IPS-18c (cell line): ENCODE data around the gene MMP21.

Experiments
- H3K4me3 ChIP-seq: 2 replicates; pipeline ENCODE4 v1.7.0; 2013; ENCODE audit warnings: low read depth, mild to moderate bottlenecking, low read length, moderate library complexity; ENCODE audit not compliant: insufficient read depth
- H3K9me3 ChIP-seq: one replicate; pipeline ENCODE4 v1.6.1; 2013; ENCODE audit warnings: mild to moderate bottlenecking, low read length, moderate library complexity; ENCODE audit not compliant: control insufficient read depth, insufficient read depth

The MMP21 gene

GRCh38 chr10:125797424-125797823 is 21.8 kb upstream of the MMP21 start:
- no peaks in the 10 kb centered on the region for H3K9me3 ChIP-seq
- no peak overlapping the region for H3K4me3 ChIP-seq

- no peak overlapping the region for H3K4me3 ChIP-seq
- H3K9me3 ChIP-seq, result no peaks in the 10 kb centered on the region
Measured at GRCh38 chr10:125795637-125796190, 20.1 kb upstream of the MMP21 start.

GRCh38 chr10:125795128-125795527 is 19.5 kb upstream of the MMP21 start:
- Histone ChIP-seq H3K4me3 (no peak overlapping the region), H3K9me3 (no peaks in the 10 kb centered on the region)

- H3K9me3 ChIP-seq, result no peaks in the 10 kb centered on the region
- no peak overlapping the region for H3K4me3 ChIP-seq
Measured at GRCh38 chr10:125792342-125793300, 17.0 kb upstream of the MMP21 start.

- no peaks in the 10 kb centered on the region for H3K9me3 ChIP-seq
- no peak overlapping the region for H3K4me3 ChIP-seq
Measured at GRCh38 chr10:125788156-125789034, 12.8 kb upstream of the MMP21 start.

- H3K9me3 ChIP-seq, result no peaks in the 10 kb centered on the region
- H3K4me3 ChIP-seq, result no peak overlapping the region
Measured at GRCh38 chr10:125785791-125786190, 10.2 kb upstream of the MMP21 start.

GRCh38 chr10:125783957-125784356 is 8.3 kb upstream of the MMP21 start:
- H3K4me3 ChIP-seq, result no peak overlapping the region
- H3K9me3 ChIP-seq, result peaks cover 2% of the 10 kb centered on the region

GRCh38 chr10:125783408-125783807 is 7.8 kb upstream of the MMP21 start:
- no peak overlapping the region for H3K4me3 ChIP-seq
- H3K9me3 ChIP-seq, result peaks cover 2% of the 10 kb centered on the region

- Histone ChIP-seq H3K9me3 (peaks cover 2% of the 10 kb centered on the region), H3K4me3 (no peak overlapping the region)
Measured at GRCh38 chr10:125782616-125783015, 7.0 kb upstream of the MMP21 start.

- Histone ChIP-seq H3K9me3 (peaks cover 2% of the 10 kb centered on the region), H3K4me3 (no peak overlapping the region)
Measured at GRCh38 chr10:125782054-125782453, 6.4 kb upstream of the MMP21 start.

- Histone ChIP-seq H3K4me3 (no peak overlapping the region), H3K9me3 (peaks cover 2% of the 10 kb centered on the region)
Measured at GRCh38 chr10:125781374-125781773, 5.8 kb upstream of the MMP21 start.

GRCh38 chr10:125779403-125780327 is 4.0 kb upstream of the MMP21 start:
- peaks cover 2% of the 10 kb centered on the region for H3K9me3 ChIP-seq

GRCh38 chr10:125778556-125778955 is 2.9 kb upstream of the MMP21 start:
- peaks cover 2% of the 10 kb centered on the region for H3K9me3 ChIP-seq
- no peak overlapping the region for H3K4me3 ChIP-seq

More at GRCh38 chr10:125779403-125780327, 4.0 kb upstream of the MMP21 start:
- no peak overlapping the region for H3K4me3 ChIP-seq

- no peak overlapping the region for H3K4me3 ChIP-seq
- peaks cover 2% of the 10 kb centered on the region for H3K9me3 ChIP-seq
Measured at GRCh38 chr10:125777806-125778205, 2.2 kb upstream of the MMP21 start.

- Histone ChIP-seq H3K9me3 (peaks cover 2% of the 10 kb centered on the region), H3K4me3 (no peak overlapping the region)
Measured at GRCh38 chr10:125774581-125775191, 935 bp downstream of the MMP21 start.
